Retina (tissue), 1 donor: ENCODE measurements around the gene ARIH2.

Experiments
- DNase-seq: peaks from one replicate; pipeline ENCODE4 v3.0.0-alpha.2; 2016

ARIH2 gene

DNA sequence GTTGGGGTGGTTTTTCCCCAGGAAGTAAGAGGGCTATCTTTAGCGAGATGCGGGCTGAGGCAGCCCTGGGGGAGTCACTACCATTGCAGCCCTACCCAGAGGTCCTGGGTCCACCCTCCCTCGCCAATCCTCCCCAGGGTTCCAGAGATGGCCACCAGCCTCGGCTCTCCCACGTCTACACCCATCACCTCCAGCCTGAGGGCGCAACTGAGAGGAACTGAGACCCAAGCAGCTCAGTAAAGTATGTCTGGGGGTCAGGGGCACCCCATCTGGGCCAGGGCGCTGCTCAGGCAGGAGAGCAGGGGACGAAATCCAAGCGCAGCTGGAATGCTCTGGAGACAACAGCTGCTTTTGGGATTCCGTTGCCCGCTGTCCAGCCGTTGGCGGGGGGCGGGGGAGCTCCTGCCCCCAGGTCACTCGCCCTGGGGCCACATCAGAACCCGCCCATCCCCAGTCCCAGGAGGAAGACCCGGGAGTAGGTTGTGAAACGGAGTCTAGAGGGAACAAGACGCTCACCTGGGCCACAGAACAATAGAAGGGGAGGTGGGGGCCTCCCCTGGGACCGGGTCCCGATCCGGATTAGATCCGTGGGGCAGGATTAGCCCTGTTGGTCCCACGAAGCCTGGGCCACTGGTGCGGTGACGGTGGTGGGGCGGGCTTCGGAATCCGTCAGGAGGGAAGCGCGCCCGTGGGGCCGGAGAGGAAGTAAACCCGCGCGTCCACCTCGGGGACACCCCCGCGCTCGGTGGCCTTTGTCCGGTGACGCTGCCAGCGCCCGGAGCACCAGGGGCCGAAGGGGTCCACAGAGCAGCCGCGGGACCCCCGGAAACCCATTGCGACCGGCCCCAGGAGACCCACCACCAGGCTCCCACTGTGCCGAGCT lies 101.9 kb downstream of the ARIH2 start:
- peak; percentile 52 for DNase-seq

DNA sequence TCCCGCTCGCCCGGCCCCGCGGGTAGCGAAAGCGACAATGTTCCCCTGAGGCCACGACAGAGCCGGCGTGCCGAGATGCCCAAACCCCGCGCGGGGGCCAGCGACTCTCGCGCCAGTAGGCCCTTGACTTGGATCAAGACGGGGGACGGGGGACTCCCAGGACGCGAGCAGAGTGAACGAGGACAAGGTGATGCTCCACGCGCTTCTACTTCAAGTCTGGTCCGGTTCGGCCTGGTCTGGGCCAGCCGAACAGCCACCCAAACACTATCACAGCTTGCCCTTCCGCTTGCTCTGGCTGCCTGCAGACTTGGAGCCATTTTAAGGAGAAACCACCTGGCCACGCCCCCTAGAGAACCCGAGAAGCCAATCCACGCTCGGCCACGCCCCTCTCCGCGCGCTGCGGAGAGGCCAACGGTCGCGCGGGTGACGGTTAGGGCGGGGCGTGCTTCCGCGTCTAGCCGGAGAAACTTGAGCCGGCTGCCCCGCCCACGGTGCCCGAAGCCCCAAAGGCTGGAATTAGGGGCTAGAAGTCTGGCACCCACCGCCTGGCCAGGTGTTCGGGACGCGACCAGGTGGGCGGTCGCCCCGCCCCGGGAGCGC lies 102.7 kb downstream of the ARIH2 start:
- peak; percentile 99 for DNase-seq

DNA sequence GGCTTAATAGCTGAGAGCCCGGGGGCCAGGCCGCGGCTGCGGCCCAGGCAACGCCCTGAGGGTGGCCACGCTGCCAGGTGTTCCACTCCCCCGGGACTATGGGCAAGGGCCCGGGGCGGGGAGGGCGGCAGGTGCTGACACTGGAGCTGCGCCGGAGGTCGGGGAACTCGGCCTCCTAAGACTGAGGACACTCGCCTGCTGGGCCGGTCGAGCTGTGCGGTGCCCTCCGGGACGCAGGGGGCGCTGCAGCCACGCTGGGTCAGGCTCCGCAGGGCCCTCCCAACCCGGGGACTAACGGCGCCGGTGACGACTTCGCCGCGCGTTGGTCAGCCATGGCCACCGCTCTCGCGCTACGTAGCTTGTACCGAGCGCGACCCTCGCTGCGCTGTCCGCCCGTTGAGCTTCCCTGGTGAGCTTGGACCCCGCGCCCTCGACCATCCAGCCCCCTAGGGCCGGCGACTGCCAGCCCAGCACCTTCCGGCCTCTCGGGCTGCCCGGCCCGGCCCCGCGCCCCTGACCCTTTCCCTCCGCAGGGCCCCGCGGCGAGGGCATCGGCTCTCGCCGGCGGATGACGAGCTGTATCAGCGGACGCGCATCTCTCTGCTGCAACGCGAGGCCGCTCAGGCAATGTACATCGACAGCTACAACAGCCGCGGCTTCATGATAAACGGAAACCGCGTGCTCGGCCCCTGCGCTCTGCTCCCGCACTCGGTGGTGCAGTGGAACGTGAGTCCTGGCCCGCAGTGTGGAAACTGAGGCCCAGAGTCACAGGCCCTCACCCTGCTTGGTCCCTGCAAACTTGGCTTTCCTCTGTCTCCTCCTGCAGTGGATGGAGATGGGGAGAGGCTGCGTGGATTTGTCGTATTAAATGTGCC lies 103.4 kb downstream of the ARIH2 start, which contains the start of gene NDUFAF3:
Gene NDUFAF3, plus strand, starts transcription at position 309 of the 875 bp plus-strand sequence. Its CDS starts 24 bp downstream, at position 333.
- DNase-seq, result peak; percentile 98

DNA sequence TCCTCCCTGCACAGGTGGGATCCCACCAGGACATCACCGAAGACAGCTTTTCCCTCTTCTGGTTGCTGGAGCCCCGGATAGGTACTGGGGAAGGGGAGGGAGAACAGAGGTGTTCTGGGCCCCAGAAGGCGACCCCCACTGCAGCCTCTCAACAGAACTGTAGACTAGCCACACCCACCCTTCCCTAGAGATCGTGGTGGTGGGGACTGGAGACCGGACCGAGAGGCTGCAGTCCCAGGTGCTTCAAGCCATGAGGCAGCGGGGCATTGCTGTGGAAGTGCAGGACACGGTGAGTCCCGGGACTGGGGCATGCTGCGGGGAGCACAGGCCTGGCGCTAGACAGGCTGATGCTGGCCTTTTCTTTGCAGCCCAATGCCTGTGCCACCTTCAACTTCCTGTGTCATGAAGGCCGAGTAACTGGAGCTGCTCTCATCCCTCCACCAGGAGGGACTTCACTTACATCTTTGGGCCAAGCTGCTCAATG lies 104.1 kb downstream of the ARIH2 start:
- no peak for DNase-seq

DNA sequence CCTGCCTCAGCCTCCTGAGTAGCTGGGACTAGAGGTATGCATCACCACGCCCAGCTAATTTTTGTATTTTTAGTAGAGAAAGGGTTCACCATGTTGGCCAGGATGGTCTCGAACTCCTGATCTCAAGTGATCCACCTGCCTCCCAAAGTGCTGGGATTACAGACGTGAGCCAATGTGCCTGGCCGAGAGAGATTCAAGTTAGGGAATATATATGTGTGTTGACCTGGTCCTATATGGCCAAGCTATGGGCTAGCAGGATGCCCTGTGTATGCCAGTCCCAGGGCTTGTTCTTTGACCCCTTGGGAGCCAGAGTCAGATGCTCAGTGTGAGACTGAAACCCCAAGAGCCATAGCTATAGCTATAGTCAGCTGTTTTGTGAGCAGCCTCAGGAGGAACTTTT lies 105.1 kb downstream of the ARIH2 start:
- no peak for DNase-seq

DNA sequence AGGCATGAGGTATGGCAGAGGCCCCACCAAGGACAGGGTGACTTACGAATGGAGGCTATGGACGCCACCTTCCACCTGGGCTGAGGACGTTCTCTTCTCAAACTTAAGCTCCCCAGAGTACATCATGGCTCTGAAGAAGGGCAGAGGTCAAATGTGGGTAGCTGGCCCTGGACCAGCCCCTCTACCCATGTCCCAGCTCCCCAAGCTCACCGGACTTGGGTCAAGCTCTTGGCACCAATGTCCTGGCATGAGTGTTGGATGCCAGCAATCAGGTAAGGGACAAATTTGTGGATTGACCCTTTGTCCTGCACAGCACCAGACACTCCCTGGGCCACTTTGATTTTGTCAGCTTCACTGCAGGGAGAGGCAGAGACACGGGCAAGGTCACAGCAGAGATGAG lies 105.8 kb downstream of the ARIH2 start:
- no peak for DNase-seq

DNA sequence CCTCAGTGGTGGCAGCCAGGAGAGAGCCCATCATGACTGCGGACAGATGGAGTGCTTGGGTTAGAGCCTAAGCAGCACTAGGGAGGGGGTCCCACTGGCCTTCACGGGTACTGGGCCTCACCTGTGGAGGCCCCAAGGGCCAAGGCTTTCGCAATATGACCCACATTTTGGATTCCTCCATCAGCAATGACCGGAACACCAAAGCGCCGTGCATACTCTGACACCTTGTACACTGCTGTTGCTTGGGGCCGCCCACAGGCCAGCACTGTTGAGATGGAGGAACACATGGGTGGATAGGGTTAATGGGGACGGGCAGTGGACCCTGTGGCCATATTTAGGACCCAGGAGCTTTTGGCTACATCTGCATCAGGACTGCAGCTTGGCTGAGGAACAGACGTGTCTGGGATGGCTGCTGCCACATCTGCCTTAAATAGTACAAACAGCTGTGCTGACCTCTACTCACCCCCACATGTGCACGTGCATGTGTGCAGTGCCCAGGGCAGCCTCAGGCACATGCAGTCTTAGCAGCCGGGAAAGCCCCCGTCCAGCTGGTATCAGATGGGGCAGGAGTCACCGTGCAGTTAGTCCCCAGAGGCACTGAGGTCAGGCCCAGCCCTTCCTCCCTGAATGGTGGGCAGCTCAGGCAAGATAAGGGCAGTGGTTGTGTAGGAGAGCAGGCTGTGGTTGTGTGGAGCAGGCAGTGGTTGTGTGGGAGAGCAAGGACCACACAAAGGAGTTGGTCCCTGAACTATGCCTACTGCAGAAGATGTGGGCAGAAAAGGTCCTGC lies 106.6 kb downstream of the ARIH2 start:
- no peak for DNase-seq

DNA sequence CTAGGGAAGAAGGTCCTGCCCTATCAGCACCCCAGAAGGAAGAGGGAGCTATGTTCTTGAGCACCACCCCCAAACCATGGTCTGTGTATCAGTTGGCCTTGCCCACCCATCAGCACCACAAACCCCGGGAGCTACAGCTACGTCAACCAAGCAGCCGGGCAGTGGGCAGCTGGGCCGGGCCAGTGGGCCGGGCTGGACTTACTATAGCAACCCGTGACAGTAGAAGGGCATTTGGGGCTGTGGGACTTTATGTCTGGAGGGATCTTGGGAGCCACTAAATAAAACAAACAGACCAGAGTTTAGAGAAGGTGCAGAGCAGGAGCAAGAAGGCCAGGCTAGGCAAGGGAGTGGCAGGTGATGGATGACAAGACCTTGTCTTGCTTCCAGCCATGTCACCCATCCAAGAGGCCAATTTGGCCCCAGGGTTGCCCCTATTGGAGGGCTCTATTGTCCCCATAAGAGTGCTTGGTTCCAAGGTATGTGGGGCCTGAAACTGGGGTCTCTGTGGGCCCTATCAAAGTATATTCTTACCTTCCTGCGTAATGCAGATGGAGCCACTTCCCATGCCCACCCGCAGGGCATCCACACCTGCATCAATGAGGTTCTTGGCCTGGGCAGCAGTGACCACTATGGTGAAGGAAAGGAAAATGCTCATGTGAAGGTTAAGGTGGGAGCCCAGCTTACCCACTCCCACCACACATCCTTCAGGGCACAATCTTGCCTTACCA lies 107.3 kb downstream of the ARIH2 start:
- DNase-seq, result no peak

DNA sequence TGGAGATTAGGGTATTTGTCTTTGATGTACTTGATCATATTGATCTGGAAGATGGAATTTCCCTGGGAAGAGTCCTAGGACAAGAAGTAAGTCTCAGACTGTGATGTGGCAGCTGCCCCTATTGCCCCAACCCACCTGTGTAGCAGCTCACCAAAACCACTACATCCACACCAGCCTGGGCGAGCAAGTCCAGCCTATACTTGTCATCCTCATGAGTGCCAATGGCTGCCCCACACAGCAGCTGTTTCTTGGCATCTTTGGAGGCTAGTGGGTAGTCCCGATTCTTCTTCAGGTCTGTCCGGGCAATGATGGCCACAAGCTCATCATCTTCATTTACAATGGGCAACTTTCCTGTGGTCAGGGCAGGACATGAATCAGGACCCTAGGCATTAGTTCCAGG lies 107.9 kb downstream of the ARIH2 start:
- DNase-seq, result no peak

DNA sequence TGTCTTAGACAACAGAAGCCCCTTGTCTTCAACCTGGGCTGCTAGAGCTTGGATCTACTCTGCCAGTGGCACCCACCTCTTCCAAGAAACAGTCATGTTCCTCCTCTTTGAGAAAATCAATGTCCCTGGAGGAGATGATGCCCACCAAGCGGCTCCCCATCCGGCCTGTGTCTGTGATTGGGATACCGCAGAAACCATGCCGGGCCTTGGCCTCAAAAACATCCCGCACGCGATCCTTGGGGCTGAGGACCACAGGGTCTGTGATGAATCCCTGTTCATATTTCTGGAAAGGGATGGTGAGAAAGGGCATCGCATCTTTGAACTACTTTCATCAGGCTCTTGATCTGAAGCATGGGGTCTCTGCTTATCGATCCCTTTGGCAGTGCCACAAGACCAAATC lies 109.0 kb downstream of the ARIH2 start:
- no peak for DNase-seq

DNA sequence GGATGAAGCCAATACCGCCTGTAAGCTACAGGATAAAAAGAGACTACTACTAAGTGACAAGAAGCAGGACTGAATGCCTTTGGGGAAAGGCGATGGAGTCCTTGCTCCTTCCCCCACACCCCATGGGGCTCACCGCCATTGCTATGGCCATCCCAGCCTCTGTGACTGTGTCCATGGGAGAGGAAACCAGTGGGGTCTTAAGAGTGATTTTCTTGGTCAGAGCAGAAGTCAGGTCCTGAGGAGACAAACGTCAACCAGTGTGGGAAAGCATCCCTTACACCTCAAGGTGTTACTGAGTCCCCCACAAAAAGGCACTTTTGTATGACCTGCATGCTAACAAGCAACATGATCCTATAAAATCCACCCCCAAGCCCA lies 109.6 kb downstream of the ARIH2 start:
- no peak for DNase-seq

DNA sequence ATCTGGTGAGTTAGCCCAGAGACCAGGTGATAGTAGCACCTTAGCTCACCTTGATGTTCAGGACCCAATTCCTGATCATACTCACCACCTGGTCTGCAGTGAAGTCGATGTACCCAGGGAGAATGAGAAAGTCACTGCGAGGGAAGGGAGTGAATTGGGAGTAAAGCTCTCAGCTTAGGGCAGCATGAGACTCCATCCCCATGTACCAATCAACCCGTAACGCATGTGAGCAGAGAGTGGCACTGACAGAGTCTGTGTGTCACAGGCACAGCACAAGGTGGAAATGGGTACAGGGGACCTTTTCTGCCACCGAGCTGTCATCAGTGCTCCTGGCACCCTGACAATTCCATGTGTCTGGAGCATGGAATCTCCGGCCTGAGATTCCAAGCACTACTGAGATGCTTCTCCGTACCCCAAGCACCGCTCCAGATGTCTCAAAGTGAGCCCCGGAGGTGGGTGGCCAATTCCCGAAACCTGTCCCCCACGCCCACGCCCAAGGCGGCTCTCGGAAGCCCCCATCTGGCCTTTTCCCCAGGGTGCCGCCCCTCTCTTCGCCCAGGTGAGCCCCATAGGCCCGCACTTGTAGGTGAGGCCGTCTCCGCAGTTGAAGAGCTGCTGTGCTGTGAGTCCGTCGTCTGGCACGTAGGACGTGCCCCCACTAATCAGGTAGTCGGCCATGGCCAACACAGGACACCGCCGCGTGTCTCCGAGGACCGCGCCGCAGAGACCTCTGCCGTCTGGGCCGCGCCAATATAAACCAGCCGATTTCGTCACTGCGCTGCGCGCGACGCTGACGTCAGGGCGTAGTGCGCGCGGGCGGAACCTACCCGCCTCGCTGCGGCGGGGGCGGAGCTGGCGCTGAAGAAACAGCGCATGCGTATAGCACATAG lies 110.3 kb downstream of the ARIH2 start, which contains the start of gene IMPDH2:
Gene IMPDH2, minus strand, starts transcription at position 726 of the 890 bp plus-strand sequence. Its CDS starts 48 bp downstream, at position 678.
- DNase-seq, result peak; percentile 96

DNA sequence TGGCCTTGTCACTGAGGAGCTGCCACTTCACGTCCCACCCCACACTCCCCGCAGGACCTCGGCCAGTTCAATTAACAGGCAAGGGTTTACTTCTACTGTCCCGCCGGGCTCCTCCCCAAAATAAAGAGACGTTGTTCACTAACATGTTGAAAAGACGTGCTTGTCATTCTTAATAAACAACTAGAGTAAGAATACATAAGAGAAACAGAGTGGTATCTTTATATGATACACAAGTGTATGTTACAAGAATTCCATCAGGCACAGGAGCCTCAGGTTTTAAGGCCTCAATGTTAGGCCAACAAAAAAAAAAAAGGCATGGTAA lies 110.9 kb downstream of the ARIH2 start:
- no peak for DNase-seq

DNA sequence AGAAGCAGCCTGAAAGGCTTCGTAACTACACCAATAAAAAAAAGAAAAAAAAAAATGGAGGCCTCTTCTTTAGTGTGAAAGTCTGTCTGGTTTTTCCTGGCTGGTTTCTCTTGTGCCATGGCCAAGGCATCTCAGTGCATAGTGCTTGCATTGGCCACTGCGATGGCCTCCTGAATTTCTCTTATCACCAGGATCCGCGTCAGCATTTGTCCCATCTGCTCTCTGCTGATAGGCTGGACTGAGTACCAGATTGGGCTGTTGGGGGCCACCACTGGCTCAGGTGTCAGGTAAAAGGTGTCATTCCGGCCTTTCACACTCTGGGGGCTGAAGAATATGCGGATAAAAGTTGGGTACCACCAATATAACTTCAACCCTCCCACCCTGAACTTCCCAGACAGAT lies 111.7 kb downstream of the ARIH2 start:
- no peak for DNase-seq

DNA sequence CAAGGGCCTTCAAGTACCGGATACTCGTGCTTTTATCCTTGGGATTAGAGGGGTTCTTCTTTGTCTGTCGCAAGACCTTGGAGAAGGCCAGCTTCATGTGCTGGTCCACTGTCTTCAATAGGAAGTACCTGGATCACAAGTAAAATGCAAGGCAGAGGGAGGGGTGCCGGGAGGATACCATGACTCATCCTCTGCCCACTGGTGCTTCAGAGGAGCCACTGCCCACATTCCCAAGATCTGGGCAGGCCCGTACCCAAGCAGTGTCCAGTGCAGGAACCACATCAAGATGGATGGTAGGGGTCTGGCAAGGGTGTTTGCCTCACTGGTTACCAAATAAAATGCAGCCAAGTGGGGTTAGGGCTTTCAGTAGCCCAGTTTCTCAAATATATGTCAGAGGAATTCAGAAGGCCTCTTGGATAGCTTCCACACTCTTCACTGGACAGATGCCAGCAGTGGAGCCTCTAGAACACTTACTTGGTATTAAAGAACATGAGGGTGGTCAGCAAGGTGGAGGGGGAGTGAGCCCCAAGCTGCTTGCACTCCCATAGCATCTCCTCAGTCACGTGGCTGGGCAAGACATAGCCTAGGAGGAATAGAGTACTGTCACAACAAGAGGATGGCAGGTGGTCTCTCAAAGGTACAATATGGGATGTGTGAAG lies 114.1 kb downstream of the ARIH2 start:
- no peak for DNase-seq

DNA sequence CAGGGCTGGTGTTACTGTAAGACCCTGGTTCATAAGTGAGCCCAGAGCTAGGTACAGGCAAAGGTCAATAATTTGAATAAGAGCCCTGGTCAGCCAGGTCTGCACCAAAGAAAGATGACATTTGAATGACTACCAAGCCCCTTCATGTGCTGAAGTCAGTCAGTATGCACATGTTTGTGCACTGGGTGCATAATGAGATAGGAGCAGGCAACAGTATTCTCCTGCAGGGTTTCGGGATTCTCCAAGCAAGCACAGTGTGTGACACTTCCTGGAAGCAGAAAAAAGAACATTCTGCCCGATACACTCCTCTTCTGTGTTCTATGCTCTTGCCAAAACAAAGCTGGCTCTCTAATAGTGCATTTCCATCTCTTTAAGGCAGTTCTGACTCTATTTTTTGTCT lies 116.0 kb downstream of the ARIH2 start:
- DNase-seq, result no peak

DNA sequence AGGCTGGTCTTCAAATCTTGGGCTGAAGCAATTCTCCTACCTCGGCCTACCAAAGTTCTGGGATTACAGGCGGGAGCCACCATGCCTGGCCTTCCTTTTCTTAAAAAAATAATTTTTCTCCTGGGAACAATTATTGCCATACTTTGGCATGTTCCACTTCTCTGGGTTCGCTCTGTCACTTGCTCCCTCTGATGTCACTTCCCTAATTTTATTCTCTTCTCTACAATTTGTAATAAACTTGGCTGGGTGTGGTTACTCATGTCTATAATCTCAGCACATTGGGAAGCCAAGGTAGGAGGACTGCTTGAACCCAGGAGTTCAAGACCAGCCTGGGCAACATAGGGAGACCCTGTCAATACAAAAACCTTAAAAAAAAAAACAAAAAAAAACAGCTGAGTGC lies 116.6 kb downstream of the ARIH2 start:
- no peak for DNase-seq
